ENCODE results near the gene ANKFY1.

Gene ANKFY1

DNA sequence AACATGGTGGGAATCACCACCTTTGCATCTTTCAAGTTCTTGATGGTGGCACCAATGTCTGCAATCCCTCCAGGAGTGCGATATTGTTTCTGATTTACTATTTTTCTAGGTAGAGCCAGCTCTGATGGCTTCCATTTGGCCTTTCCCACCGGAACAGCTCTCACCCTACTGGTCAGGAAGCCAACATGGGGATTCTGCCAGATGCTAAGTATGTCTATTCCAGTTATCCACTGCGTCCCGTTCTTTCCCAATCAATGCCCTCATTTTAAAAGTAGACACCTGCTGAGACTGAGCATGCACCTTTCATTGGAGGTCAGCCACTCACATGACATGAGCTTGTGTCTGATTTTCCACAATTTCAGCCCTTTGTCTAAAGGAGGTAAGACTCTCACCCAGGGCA lies 144.5 kb downstream of the ANKFY1 start:
- no peak for DNase-seq (ENCODE audit: low read depth in 3 of 3)

- DNase-seq (ENCODE audit: low read depth in 3 of 3): no peak
Measured at GRCh38 chr17:4118015-4118743, 145.6 kb downstream of the ANKFY1 start.

DNA sequence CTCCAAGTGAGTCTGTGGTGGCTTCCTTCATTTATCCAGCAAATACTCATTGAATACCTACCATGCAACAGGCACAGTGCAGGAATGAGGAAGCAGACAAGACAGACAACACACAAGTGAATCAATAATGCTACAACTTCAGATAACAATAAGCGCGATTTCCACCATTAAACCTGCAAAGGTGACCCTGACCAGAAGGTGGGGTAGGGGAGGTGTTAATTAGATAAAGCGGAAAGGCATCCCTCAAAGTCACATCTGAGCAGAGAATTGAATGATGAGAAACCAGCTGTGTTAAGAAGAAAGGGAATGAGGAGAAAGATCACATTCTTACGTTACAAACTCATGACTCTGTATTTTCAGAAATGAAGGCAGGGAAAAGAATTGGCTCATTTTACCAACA lies 147.3 kb downstream of the ANKFY1 start:
- DNase-seq (ENCODE audit: low read depth in 3 of 3): no peak
